Stimulated activated CD8-positive, alpha-beta memory T cell treated with anti-CD3 and anti-CD28 coated beads, Interleukin-15, amount 100 ng/mL, for 1 hour (primary cell): Measurements from ENCODE around the gene IFRD2.
A peak's percentile ranks its signal among the peaks of the same experiment; 100 is the strongest.
"Not testable (repeated sequence)": the region's sequence is repeated elsewhere in the genome, so short reads cannot be mapped to it uniquely, and the experiment has no call there.

Experiments
- DNase-seq: peaks from one replicate; pipeline ENCODE4 v3.0.0-alpha.2; 2020; ENCODE audit warnings: low read depth

IFRD2 gene

GRCh38 chr3:50286322-50287227 lies 5.7 kb downstream of the IFRD2 start:
- no peak for DNase-seq

- DNase-seq: not testable (repeated sequence)
These were observed 8.1 kb downstream of the IFRD2 start for GRCh38 chr3:50284121-50284520.

GRCh38 chr3:50279255-50280016 lies 12.8 kb downstream of the IFRD2 start:
- DNase-seq: no peak

- DNase-seq: no peak
These were observed 13.4 kb downstream of the IFRD2 start, which contains the start of gene LSMEM2 for GRCh38 chr3:50278880-50279224. TSS of gene LSMEM2 (plus strand) at chr3:50279087. CDS start at chr3:50279114, 27 bp downstream.

GRCh38 chr3:50278123-50278879 lies 13.9 kb downstream of the IFRD2 start:
- DNase-seq: no peak

GRCh38 chr3:50276762-50277101 lies 15.5 kb downstream of the IFRD2 start:
- DNase-seq: no peak

GRCh38 chr3:50275996-50276761 lies 16.1 kb downstream of the IFRD2 start:
- no peak for DNase-seq

GRCh38 chr3:50275141-50275995 lies 16.9 kb downstream of the IFRD2 start:
- DNase-seq: no peak

GRCh38 chr3:50274371-50275104 lies 17.7 kb downstream of the IFRD2 start:
- peak; percentile 54 for DNase-seq

- no peak for DNase-seq
These were observed 18.6 kb downstream of the IFRD2 start for GRCh38 chr3:50273689-50274065.

GRCh38 chr3:50272911-50273688 lies 19.1 kb downstream of the IFRD2 start:
- peak; percentile 84 for DNase-seq

GRCh38 chr3:50272538-50272910 lies 19.7 kb downstream of the IFRD2 start:
- not testable (repeated sequence) for DNase-seq

GRCh38 chr3:50271314-50271936 lies 20.8 kb downstream of the IFRD2 start:
- DNase-seq: no peak

- no peak for DNase-seq
These were observed 21.6 kb downstream of the IFRD2 start for GRCh38 chr3:50270422-50271224.

- no peak for DNase-seq
These were observed 22.2 kb downstream of the IFRD2 start for GRCh38 chr3:50269977-50270413.

GRCh38 chr3:50269460-50269859 lies 22.8 kb downstream of the IFRD2 start:
- no peak for DNase-seq

GRCh38 chr3:50268703-50269451 lies 23.4 kb downstream of the IFRD2 start, which contains the start of gene SEMA3B:
TSS of gene SEMA3B (plus strand) at chr3:50269147. CDS start at chr3:50269241, 94 bp downstream.
- DNase-seq: no peak
